ENCODE results near the gene COL6A5. TPM values are rescaled to one million over a fixed set of nuclear protein-coding genes. Genes with fewer than 3 reads are reported as not detected.
"Not testable (repeated sequence)": the region's sequence is repeated elsewhere in the genome, so short reads cannot be mapped to it uniquely, and the experiment has no call there.

COL6A5 gene
- total RNA-seq, 1 experiment from 2014 or later, result 0.04 TPM

GRCh38 chr3:130342821-130343661 is 2.4 kb upstream of the COL6A5 start:
- H3K23me2 ChIP-seq (ENCODE audit: insufficient read length, low read depth, low read length, poor library complexity, severe bottlenecking), result no peaks in the 10 kb centered on the region
- H3K9ac ChIP-seq (ENCODE audit: extremely low read depth, insufficient read length, low read length), result no peak overlapping the region
- peaks cover 54% of the 10 kb centered on the region for H3K27me3 Mint-ChIP-seq (ENCODE audit: low read depth)
- no CpG with 5 or more reads among the region's 7 CpGs for WGBS (ENCODE audit: extremely low coverage, insufficient read length, low lambda C conversion rate)
- no peak overlapping the region for H2BK5ac ChIP-seq (ENCODE audit: insufficient read length, low read length)
- H3K4ac ChIP-seq (ENCODE audit: low read depth, low read length), result no peak overlapping the region
- H2BK15ac ChIP-seq (ENCODE audit: low read depth, low read length), result no peak overlapping the region
- no peaks in the 10 kb centered on the region for H3K9me3 ChIP-seq (ENCODE audit: control insufficient read depth, low read depth, low read length)
- no peak overlapping the region for H3K27ac ChIP-seq (ENCODE audit: insufficient read length, low read depth, low read length)
- H3K27ac Mint-ChIP-seq, result no peak overlapping the region
- H3K4me2 ChIP-seq (ENCODE audit: insufficient read depth, insufficient read length, low read length), result no peak overlapping the region
- H2AFZ ChIP-seq (ENCODE audit: low read length), result no peak overlapping the region
- H3K4me1 ChIP-seq (ENCODE audit: insufficient read depth, low read length), result no peaks in the 10 kb centered on the region; the same call in 1 of the 2 replicates
- no peak overlapping the region for H2AK5ac ChIP-seq (ENCODE audit: insufficient read length, low read length)
- no peaks in the 10 kb centered on the region; a peak in 2 of 7 replicates for H3K36me3 Mint-ChIP-seq (ENCODE audit: insufficient read depth in 1 of 3, low read depth in 3 of 3)
- no peak overlapping the region for H3K18ac ChIP-seq (ENCODE audit: insufficient read length, low read depth, low read length)
- peaks cover 10 to 11% of the 10 kb centered on the region in 2 experiments; a peak in 3 of 4 replicates for H3K4me1 Mint-ChIP-seq
- TF ChIP-seq CTCF (conservative IDR thresholded peaks at IDR 0.05), result no peak
- H3K79me2 ChIP-seq (ENCODE audit: insufficient read depth, low read length), result no peaks in the 10 kb centered on the region
- H2BK120ac ChIP-seq (ENCODE audit: low read depth, low read length, poor library complexity, severe bottlenecking), result no peak overlapping the region
- H3K27me3 ChIP-seq (ENCODE audit: insufficient read depth, low read length), result peaks cover 12% of the 10 kb centered on the region; the same call in 1 of the 2 replicates
- H3T11ph ChIP-seq (ENCODE audit: low read length), result no peak overlapping the region
- H3K23ac ChIP-seq (ENCODE audit: insufficient read length, low read depth, low read length), result no peak overlapping the region
- no peak overlapping the region for H4K5ac ChIP-seq (ENCODE audit: insufficient read length, low read depth, low read length)
- peaks cover 13 to 16% of the 10 kb centered on the region in 2 experiments for H3K9me3 Mint-ChIP-seq
- no peak for DNase-seq
- no peak overlapping the region for H3K14ac ChIP-seq (ENCODE audit: insufficient read depth, low read length)
- no peak overlapping the region for H2BK20ac ChIP-seq (ENCODE audit: low read depth, low read length, poor library complexity, severe bottlenecking)
- no peak overlapping the region for H4K8ac ChIP-seq (replicated peaks; ENCODE audit: insufficient read length, low read depth, low read length)
- no peak overlapping the region for H2BK12ac ChIP-seq (ENCODE audit: insufficient read length, low read depth, low read length)
- H4K20me1 ChIP-seq (ENCODE audit: control insufficient read depth, insufficient read depth, insufficient read length), result no peaks in the 10 kb centered on the region
- no peaks in the 10 kb centered on the region for H3K79me1 ChIP-seq (ENCODE audit: insufficient read depth, low read depth, low read length, poor library complexity, severe bottlenecking)
- no peak overlapping the region for H3K4me3 Mint-ChIP-seq
- no peak overlapping the region for H4K91ac ChIP-seq (ENCODE audit: insufficient read length, low read depth, low read length)
- H3K56ac ChIP-seq (ENCODE audit: insufficient read length, low read depth, low read length), result no peak overlapping the region

GRCh38 chr3:130348258-130348657 is 2.8 kb downstream of the COL6A5 start:
- H3K27ac ChIP-seq (ENCODE audit: insufficient read length, low read depth, low read length); H2BK15ac ChIP-seq (ENCODE audit: low read depth, low read length); H3K79me2 ChIP-seq (ENCODE audit: insufficient read depth, low read length); H4K91ac ChIP-seq (ENCODE audit: insufficient read length, low read depth, low read length); H2BK5ac ChIP-seq (ENCODE audit: insufficient read length, low read length); H3K4ac ChIP-seq (ENCODE audit: low read depth, low read length); H2BK120ac ChIP-seq (ENCODE audit: low read depth, low read length, poor library complexity, severe bottlenecking); H4K8ac ChIP-seq (replicated peaks; ENCODE audit: insufficient read length, low read depth, low read length); H2AK5ac ChIP-seq (ENCODE audit: insufficient read length, low read length); H3K9me3 ChIP-seq (ENCODE audit: control insufficient read depth, low read depth, low read length); H3K79me1 ChIP-seq (ENCODE audit: insufficient read depth, low read depth, low read length, poor library complexity, severe bottlenecking); H2BK12ac ChIP-seq (ENCODE audit: insufficient read length, low read depth, low read length); H3K56ac ChIP-seq (ENCODE audit: insufficient read length, low read depth, low read length); H3K27ac Mint-ChIP-seq; H3K14ac ChIP-seq (ENCODE audit: insufficient read depth, low read length); H4K20me1 ChIP-seq (ENCODE audit: control insufficient read depth, insufficient read depth, insufficient read length); H3K9me3 Mint-ChIP-seq; H3K23ac ChIP-seq (ENCODE audit: insufficient read length, low read depth, low read length); H3K9ac ChIP-seq (ENCODE audit: extremely low read depth, insufficient read length, low read length); H3K36me3 Mint-ChIP-seq (ENCODE audit: insufficient read depth in 1 of 3, low read depth in 3 of 3); H3T11ph ChIP-seq (ENCODE audit: low read length); H3K18ac ChIP-seq (ENCODE audit: insufficient read length, low read depth, low read length); H3K4me3 Mint-ChIP-seq; H4K5ac ChIP-seq (ENCODE audit: insufficient read length, low read depth, low read length); H2AFZ ChIP-seq (ENCODE audit: low read length); H3K4me1 ChIP-seq (ENCODE audit: insufficient read depth, low read length); DNase-seq; H2BK20ac ChIP-seq (ENCODE audit: low read depth, low read length, poor library complexity, severe bottlenecking); H3K23me2 ChIP-seq (ENCODE audit: insufficient read length, low read depth, low read length, poor library complexity, severe bottlenecking); H3K4me2 ChIP-seq (ENCODE audit: insufficient read depth, insufficient read length, low read length): not testable (repeated sequence)
- Mint-ChIP-seq H3K4me1 (peaks cover 10 to 11% of the 10 kb centered on the region in 2 experiments; a peak in 3 of 4 replicates), H3K27me3 (ENCODE audit: low read depth) (peaks cover 63% of the 10 kb centered on the region)
- no CpG with 5 or more reads among the region's 2 CpGs for WGBS (ENCODE audit: extremely low coverage, insufficient read length, low lambda C conversion rate)
- peaks cover 12% of the 10 kb centered on the region; the same call in 1 of the 2 replicates for H3K27me3 ChIP-seq (ENCODE audit: insufficient read depth, low read length)
